ENCODE data around the gene PALD1.
"Not testable (repeated sequence)": the region's sequence is repeated elsewhere in the genome, so short reads cannot be mapped to it uniquely, and the experiment has no call there.

The PALD1 gene

GRCh38 chr10:70481831-70482530 is 3.4 kb downstream of the PALD1 start:
- DNase-seq (ENCODE audit: low read depth in 2 of 2) = no peak

GRCh38 chr10:70482982-70483760 is 4.6 kb downstream of the PALD1 start:
- no peak for DNase-seq (ENCODE audit: low read depth in 2 of 2)

- DNase-seq (ENCODE audit: low read depth in 2 of 2) = not testable (repeated sequence)
These were observed 5.3 kb downstream of the PALD1 start for GRCh38 chr10:70483872-70484271.

GRCh38 chr10:70487824-70488223 is 9.3 kb downstream of the PALD1 start:
- no peak for DNase-seq (ENCODE audit: low read depth in 2 of 2)

GRCh38 chr10:70490142-70490541 is 11.6 kb downstream of the PALD1 start:
- no peak for DNase-seq (ENCODE audit: low read depth in 2 of 2)

- no peak for DNase-seq (ENCODE audit: low read depth in 2 of 2)
These were observed 13.0 kb downstream of the PALD1 start for GRCh38 chr10:70491614-70492013.

GRCh38 chr10:70492786-70493659 is 14.5 kb downstream of the PALD1 start:
- no peak for DNase-seq (ENCODE audit: low read depth in 2 of 2)

- DNase-seq (ENCODE audit: low read depth in 2 of 2) = no peak
These were observed 15.2 kb downstream of the PALD1 start for GRCh38 chr10:70493660-70494234.

GRCh38 chr10:70494536-70494935 is 16.0 kb downstream of the PALD1 start:
- no peak for DNase-seq (ENCODE audit: low read depth in 2 of 2)

- no peak for DNase-seq (ENCODE audit: low read depth in 2 of 2)
These were observed 16.4 kb downstream of the PALD1 start for GRCh38 chr10:70494966-70495365.

GRCh38 chr10:70495691-70496261 is 17.2 kb downstream of the PALD1 start:
- no peak for DNase-seq (ENCODE audit: low read depth in 2 of 2)

GRCh38 chr10:70496341-70497119 is 18.0 kb downstream of the PALD1 start:
- no peak for DNase-seq (ENCODE audit: low read depth in 2 of 2)

- DNase-seq (ENCODE audit: low read depth in 2 of 2) = no peak
These were observed 18.6 kb downstream of the PALD1 start for GRCh38 chr10:70497120-70497545.

- no peak for DNase-seq (ENCODE audit: low read depth in 2 of 2)
These were observed 20.6 kb downstream of the PALD1 start for GRCh38 chr10:70498970-70499835.

- no peak for DNase-seq (ENCODE audit: low read depth in 2 of 2)
These were observed 21.2 kb downstream of the PALD1 start for GRCh38 chr10:70499836-70500167.

GRCh38 chr10:70500368-70500767 is 21.8 kb downstream of the PALD1 start:
- no peak for DNase-seq (ENCODE audit: low read depth in 2 of 2)

GRCh38 chr10:70500812-70501301 is 22.3 kb downstream of the PALD1 start:
- no peak for DNase-seq (ENCODE audit: low read depth in 2 of 2)

- no peak for DNase-seq (ENCODE audit: low read depth in 2 of 2)
These were observed 23.8 kb downstream of the PALD1 start for GRCh38 chr10:70502406-70502805.

- no peak for DNase-seq (ENCODE audit: low read depth in 2 of 2)
These were observed 25.2 kb downstream of the PALD1 start for GRCh38 chr10:70503776-70504175.

All from fibroblast of skin of left biceps (primary cell).